ENCODE results near the gene SEMA7A.

The SEMA7A gene

GRCh38 chr15:74451861-74452835, 18.4 kb upstream of the SEMA7A start:
- DNase-seq (ENCODE audit: low read depth): no peak

DNA sequence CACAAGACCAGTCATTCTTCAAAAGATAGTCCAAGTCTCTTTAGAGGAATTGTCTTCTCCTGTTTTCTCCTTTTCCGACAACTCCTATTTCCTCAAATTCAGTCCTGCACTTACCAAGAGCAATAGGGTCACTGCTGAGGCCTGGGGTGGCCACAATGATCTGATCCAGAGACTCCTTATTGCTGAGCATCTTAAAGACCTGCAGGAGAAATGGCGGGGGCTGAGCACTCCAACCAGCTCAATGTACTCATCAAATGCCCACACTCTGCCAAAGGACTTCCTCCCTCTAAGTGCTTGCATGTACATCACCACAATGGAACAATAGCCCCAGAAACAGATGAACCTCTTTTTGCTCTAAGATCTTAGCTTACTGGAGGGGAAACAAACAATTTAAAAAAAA, 17.6 kb upstream of the SEMA7A start:
- DNase-seq (ENCODE audit: low read depth): no peak

GRCh38 chr15:74449643-74450205, 16.0 kb upstream of the SEMA7A start:
- no peak for DNase-seq (ENCODE audit: low read depth)

DNA sequence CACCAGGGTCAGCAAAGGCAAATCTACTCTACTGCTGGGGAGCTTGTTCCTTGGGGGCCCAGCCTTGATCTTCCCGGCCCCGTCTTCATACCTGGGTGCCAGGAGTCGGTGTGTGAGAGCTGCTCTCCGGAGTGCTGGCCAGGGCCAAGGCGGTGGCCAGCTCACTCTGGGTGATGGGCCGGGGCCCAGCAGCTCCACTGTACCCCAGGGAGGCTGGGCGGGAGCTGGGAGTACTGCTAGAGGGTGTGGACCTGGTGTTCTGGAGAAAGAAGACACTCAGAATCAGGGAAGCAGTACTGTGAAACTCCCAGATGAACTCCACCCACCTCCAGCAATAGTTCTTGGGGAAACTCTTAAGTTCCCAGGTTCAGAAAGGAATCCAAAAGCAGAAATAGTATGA, 15.3 kb upstream of the SEMA7A start:
- no peak for DNase-seq (ENCODE audit: low read depth)

- no peak for DNase-seq (ENCODE audit: low read depth)
These were observed 12.3 kb upstream of the SEMA7A start for GRCh38 chr15:74445816-74446763.

- DNase-seq (ENCODE audit: low read depth): no peak
These were observed 10.6 kb upstream of the SEMA7A start for GRCh38 chr15:74444106-74445062.

GRCh38 chr15:74443100-74443909, 9.5 kb upstream of the SEMA7A start:
- DNase-seq (ENCODE audit: low read depth): no peak

GRCh38 chr15:74442604-74443003, 8.8 kb upstream of the SEMA7A start:
- DNase-seq (ENCODE audit: low read depth): no peak

GRCh38 chr15:74442063-74442462, 8.3 kb upstream of the SEMA7A start:
- no peak for DNase-seq (ENCODE audit: low read depth)

DNA sequence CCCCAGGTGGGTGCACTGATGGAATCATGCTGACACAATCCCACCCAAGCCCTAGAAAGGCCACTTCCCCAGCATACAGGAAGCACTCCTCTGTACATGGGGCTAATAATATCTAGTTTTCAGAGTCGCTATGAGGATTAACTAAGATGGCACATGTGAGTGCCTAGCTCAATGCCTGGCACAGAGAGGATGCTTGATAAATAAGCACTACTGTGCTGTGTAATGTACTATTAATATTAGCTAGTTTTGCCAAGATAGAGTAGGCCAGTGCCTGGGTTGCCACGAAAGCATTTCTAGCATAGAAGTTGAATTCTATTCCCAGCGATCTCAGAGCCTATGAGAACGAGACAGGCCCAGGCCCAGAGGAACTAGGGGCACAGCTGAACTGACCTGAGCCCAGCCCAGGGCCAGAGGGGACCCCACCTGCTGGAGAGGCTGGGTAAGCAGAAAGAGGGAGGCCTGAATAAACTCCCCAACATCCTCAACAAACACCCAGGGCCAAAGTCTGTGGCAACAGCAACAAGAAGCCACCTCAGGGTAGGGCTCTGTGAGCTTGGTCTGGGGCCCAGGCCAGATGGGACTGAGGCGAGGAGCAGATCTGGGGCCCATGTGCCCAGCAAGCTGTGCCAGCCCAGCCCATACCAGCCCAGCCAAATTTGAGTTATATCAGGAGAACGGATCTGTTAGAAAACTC, 7.6 kb upstream of the SEMA7A start:
- no peak for DNase-seq (ENCODE audit: low read depth)

DNA sequence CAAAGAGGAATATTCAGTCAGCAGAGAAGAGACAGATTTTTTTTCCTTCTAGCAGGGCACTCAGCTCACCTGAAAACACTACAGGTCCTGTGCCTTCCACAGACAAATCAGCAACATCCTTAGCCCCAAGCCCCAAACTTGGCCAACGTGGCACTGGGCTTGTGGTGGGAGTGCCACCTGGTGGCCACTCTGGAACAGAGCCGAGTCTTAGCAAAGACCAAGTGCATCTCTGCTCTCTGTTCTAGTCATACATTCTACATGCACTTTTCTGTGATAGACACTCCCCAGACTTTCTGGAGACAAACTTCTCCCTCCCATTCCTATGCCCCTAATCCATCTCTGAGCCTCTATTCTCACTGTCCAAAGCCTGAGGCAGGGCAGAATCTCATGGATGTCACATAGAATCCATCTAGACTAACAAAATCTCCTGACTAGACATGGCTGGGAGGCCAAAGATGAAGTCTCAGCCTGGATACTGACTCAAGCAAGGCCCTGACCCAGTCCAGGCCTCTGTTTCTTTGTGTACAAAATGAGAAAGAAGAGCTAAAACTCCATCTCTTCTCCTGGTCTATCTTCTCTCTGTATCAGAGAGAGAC, 5.1 kb upstream of the SEMA7A start:
- DNase-seq (ENCODE audit: low read depth): no peak

DNA sequence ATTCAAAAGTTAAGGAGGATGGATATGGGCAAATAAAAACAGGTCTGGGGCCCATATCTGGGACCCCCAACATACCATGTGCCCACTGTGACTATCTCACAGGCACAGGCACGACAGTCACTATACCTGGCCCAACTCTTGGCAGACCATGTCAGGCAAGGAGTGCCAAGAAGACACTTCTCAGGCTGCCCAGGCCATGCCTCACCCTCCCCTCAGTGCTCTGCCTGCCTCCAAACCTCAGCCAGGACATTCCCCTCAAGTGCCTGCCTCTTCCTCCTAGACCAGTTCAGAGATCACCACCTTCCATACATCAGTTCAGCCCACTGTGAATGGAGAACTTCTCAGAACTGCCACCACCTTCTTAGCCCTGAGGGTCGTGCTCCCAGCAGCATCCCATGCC, 4.4 kb upstream of the SEMA7A start:
- DNase-seq (ENCODE audit: low read depth): no peak

- DNase-seq (ENCODE audit: low read depth): no peak
These were observed 742 bp upstream of the SEMA7A start for GRCh38 chr15:74434263-74435136.

GRCh38 chr15:74432968-74433591, 678 bp downstream of the SEMA7A start:
- no peak for DNase-seq (ENCODE audit: low read depth)

DNA sequence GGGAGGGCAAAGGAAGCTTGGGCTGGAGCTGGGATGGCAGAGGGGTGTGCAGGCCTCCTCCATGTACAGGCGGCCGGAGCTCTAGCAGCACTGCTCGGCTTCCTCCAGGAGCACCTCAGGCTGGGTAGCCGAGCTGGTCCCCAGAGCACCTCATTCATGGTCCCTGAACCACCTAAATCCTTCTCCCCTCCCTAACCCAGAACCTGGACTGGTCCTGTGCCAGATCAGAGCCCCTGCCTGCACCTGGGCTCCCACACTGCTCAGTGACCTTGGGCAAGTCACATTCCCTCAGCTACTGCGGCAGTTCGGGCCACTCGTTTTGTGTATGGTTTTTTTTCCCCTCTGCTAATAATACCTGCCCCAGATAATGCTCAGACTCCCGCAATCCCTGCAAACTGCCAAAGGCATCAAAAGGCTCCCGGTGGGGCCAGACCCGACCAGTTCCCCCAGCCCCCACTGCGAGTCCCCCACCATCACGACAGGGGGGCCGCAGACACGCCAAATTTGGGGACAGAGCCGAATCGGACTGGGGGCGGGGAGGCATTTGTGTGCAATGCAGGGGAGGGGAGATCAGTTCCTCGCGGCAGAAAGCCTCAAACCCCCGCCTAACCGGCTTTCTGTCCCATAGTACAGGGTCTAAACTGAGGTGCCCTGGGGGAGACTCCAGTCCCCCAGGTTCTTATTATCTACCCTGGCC, 1.3 kb downstream of the SEMA7A start:
- no peak for DNase-seq (ENCODE audit: low read depth)

DNA sequence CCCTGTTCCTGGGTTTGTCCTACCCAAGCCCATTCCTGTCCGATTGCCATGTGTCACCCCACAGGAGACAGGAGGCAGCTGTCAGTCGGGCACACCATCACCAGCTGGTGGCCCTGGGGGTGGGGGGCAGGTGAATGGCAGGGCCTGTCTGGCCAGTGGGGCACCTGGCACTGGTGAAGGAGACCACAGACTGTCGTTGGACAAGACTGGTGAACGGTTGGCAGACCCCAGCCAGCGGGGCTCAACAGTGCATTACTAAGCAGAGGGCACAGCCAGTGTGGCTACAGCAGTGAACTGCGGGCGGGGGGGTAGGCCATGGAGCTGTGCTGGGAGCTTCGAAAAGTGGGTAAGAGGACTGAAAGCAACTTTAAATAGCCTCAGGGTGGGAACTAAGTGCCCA, 2.1 kb downstream of the SEMA7A start:
- DNase-seq (ENCODE audit: low read depth): no peak

GRCh38 chr15:74431116-74431515, 2.6 kb downstream of the SEMA7A start:
- no peak for DNase-seq (ENCODE audit: low read depth)
